ENCODE results near the gene TLK2. TPM values are rescaled to one million over a fixed set of nuclear protein-coding genes. Genes with fewer than 3 reads are reported as not detected.

TLK2 gene
- total RNA-seq, 1 donor from 2014 or later = 53.4 TPM

DNA sequence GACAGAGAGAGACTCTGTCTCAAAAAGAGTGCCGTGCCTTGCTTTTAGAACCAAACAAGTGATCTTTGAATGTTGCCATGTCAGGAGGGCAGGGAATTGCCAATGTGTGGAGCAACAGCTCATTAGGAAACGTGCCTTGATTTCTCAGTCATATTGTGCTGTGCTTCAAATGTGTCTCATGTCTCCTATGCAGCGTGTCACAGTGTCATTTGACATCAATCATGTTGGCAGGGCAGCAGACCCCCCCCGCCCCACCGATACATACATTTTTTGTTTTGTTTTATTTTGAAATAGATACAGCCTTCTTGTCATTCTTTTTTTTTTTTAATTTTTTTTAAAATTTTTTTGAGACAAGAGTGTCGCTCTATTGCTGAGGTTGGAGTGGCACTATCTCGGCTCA lies 170.9 kb downstream of the TLK2 start:
- Mint-ChIP-seq H3K36me3 (no peaks in the 10 kb centered on the region), H3K4me1 (ENCODE audit: unreplicated experiment) (peaks cover 35% of the 10 kb centered on the region), H3K27ac (no peak overlapping the region), H3K27me3 (peaks cover 6% of the 10 kb centered on the region), H3K9me3 (no peaks in the 10 kb centered on the region), H3K4me3 (no peak overlapping the region)
- DNase-seq (ENCODE audit: extremely low spot score, unreplicated experiment) = no peak
- TF ChIP-seq, protein P1, sequence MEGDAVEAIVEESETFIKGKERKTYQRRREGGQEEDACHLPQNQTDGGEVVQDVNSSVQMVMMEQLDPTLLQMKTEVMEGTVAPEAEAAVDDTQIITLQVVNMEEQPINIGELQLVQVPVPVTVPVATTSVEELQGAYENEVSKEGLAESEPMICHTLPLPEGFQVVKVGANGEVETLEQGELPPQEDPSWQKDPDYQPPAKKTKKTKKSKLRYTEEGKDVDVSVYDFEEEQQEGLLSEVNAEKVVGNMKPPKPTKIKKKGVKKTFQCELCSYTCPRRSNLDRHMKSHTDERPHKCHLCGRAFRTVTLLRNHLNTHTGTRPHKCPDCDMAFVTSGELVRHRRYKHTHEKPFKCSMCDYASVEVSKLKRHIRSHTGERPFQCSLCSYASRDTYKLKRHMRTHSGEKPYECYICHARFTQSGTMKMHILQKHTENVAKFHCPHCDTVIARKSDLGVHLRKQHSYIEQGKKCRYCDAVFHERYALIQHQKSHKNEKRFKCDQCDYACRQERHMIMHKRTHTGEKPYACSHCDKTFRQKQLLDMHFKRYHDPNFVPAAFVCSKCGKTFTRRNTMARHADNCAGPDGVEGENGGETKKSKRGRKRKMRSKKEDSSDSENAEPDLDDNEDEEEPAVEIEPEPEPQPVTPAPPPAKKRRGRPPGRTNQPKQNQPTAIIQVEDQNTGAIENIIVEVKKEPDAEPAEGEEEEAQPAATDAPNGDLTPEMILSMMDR (conservative IDR thresholded peaks at IDR 0.05) = no peak

DNA sequence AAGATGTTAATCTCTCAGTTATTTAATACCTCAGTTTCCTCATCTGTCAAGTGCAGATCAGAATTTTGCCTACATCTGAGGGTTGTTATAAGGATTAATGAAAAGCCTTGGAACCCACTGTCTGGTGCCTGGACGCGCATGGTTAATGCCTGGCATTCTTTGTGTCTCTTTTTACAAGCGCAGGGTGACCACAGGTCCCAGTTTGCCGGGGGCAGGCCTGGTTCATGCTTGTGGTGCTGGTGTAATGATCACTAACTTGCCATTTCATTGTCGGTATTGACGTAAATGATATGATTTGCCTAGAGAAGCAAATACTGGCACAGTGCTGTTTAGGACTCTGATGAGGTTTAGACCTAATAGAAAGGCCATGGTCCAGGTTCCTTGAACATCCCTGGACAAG lies 172.0 kb downstream of the TLK2 start:
- Mint-ChIP-seq H3K36me3 (no peaks in the 10 kb centered on the region), H3K9me3 (no peaks in the 10 kb centered on the region), H3K27ac (no peak overlapping the region), H3K4me3 (no peak overlapping the region), H3K27me3 (peaks cover 6% of the 10 kb centered on the region), H3K4me1 (ENCODE audit: unreplicated experiment) (peaks cover 32% of the 10 kb centered on the region)
- TF ChIP-seq, protein P1 (conservative IDR thresholded peaks at IDR 0.05) = no peak
- DNase-seq (ENCODE audit: extremely low spot score, unreplicated experiment) = no peak

DNA sequence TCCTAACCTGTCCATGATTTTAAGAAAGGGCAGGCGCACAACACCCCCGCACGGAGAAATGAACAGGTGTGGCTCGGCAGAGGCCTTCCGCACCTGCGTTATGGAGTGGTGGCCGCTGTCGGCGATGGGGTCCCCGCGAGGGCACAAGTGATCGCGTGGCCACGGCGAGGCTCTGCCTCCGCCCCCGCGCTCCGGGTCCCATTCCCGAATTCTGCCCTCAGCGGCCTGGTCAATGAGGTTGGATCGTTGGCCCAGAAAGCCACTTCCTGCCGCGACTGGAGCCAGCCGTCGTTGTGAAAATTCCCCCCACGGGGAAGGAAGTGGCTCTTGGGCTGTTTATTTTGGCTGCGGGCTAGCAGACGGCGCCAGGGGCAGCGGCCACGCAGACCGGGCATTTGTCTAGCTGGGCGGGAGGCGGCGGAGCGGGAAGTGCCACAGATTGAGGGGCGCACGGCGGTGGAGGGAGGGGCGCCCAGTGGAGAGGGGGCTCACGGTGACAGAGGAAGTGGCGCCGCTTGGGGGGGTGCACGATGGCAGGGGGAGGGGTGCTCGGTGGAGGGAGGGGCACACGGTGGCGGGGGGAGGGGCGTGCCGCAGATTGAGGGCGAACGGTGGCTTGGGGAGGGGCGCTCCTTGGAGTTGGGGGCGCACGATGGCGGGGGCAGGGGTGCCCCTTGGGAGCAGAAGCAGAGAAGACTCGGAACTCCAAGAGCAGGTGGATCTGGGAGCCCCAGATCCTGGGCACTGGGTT lies 173.8 kb downstream of the TLK2 start:
- no peak for DNase-seq (ENCODE audit: extremely low spot score, unreplicated experiment)
- no peaks in the 10 kb centered on the region for H3K9me3 Mint-ChIP-seq
- peak overlapping the region; percentile 81 for H3K4me3 Mint-ChIP-seq
- H3K4me1 Mint-ChIP-seq (ENCODE audit: unreplicated experiment) = peaks cover 36% of the 10 kb centered on the region
- H3K36me3 Mint-ChIP-seq = no peaks in the 10 kb centered on the region
- H3K27me3 Mint-ChIP-seq = peaks cover 6% of the 10 kb centered on the region
- TF ChIP-seq, protein P1 (conservative IDR thresholded peaks at IDR 0.05) = no peak
- peak overlapping the region; percentile 55 for H3K27ac Mint-ChIP-seq

DNA sequence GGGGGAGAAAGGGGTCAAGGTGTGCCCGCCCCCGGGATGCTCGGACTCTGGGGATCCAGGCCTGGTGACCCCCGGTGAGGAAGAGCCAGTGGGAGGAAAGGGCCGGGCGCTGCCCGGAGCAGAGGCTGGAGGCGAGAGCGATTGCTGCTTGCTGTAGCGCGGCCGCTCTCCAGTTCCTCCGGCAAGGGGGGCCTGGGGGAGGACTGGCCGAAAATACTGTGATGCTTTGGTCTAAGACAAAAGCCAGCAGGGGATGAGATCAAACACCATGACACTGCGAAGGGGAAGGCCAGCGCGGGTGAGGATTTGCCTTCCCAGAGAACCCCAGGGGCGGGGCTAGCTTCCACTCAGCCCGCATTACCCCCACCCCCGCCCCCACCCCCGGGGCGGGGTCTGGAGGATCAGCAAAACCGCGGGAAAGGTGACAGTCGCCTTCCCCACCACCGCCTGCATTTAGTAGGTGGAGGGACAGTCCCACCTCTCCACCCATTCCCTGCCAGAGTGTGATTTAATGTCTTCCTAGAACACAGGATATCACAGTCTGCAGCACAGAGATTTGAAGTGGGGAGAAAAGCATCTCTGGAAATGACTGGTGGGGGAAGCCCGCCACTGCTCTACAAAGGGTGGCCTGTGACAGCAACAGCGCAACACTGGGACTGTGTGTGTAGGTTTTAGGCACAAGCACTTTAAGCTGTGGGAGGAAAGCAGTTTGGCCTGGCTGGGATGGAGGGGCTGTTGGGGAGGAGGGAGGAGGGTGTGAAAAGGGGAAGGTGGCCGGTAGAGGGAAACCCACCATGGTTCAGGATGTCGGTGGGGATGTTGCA lies 174.6 kb downstream of the TLK2 start:
- TF ChIP-seq, protein P1 (conservative IDR thresholded peaks at IDR 0.05) = peak; percentile 13
- Mint-ChIP-seq H3K4me1 (ENCODE audit: unreplicated experiment) (peaks cover 40% of the 10 kb centered on the region), H3K4me3 (peak overlapping the region; percentile 81), H3K36me3 (no peaks in the 10 kb centered on the region), H3K27ac (peak overlapping the region; percentile 50), H3K27me3 (peaks cover 6% of the 10 kb centered on the region), H3K9me3 (no peaks in the 10 kb centered on the region)
- no peak for DNase-seq (ENCODE audit: extremely low spot score, unreplicated experiment)

DNA sequence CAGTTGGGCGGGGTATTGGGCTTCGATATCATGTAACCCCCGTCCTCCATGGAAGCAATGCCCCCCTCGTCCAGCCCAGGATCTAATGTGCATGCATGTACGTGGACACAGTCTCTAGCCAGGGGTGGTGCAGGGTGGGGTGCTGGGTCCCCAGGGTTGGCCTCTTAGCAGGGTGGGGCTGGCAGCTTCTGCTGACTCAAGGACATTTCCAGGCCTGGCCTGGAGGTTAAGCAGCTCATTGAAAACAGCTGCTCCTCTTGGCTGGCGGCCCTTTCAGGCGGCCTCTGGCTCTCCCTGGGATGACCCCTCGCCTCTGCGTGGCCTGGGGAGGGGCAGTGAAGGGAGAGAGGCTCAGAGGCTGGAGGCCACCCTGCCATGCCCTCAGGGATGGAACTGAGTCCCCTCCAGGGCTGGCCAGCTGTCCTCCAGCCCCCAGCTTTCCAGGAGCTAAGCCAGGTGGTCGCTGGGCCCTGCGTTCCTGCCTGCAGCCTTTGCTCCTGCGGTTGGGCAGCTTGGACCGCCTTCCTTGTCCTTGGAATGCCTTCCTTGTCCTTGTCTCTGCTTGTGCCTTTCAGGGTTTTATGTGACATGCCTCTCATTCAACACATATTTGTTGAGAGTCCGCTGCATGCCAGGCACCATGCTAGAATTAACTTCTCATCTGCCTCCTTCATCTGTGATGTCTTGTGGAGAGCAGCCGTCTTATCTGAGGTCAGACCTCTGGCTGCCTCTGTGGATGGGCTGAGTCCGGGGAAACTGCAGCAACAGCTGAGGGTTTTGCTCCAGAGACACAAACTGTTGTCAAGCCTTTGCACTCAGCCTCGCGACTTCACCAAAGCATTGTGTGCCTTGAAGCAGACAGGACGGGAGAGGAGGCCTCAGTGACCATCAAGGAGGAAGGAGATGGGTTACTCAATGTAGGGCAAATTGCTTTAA lies 175.5 kb downstream of the TLK2 start:
- Mint-ChIP-seq H3K9me3 (no peaks in the 10 kb centered on the region), H3K27me3 (peaks cover 6% of the 10 kb centered on the region), H3K36me3 (no peaks in the 10 kb centered on the region), H3K27ac (peak overlapping the region; percentile 50), H3K4me1 (ENCODE audit: unreplicated experiment) (peaks cover 31% of the 10 kb centered on the region), H3K4me3 (peak overlapping the region; percentile 81)
- DNase-seq (ENCODE audit: extremely low spot score, unreplicated experiment) = no peak
- TF ChIP-seq, protein P1 (conservative IDR thresholded peaks at IDR 0.05) = no peak

Measured in type B pancreatic cell (in vitro differentiated cells).